ENCODE results near the gene PSMC2. TPM values are rescaled to one million over a fixed set of nuclear protein-coding genes. Genes with fewer than 3 reads are reported as not detected.
A peak's percentile ranks its signal among the peaks of the same experiment; 100 is the strongest.

PSMC2 gene
- total and polyA plus RNA-seq, 10 of the 15 experiments (the other 5 are each of a cell fraction or from before 2014, with no cell fraction given), result 117 to 347 (median 220) TPM

DNA sequence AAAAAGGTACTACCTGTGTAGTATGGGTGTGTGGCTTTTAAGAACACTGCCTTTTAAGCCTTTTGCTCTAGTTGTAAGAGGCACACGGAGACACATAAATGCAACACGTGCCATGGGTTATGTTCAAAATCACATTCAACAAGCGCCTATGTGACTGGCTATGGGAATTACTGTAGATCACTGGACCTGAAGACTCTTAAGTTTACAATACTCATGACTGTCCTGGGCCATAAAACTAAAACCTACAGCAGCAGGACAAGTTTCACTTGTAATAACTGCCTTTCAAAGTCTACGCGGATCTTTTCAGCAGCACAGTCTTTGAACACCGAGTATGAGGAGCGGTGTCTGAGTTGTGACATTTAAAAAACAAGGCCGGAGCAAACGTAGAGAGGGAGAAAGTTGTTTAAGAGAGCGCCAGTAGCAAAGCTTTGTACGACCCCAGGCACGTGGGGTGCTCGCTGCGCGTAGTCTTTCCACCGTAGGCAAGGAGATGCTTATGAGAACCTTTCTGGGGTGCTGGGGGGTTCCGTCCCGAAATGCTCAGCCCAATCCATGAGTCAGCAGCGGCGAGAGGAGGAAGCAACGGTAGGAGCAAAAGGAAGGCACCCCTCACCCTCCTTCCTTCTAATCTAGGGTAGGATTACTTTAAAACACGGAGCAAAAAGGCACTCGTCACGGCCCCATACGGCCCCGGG is 3.5 kb upstream of the PSMC2 start (continued):
- TF ChIP-seq, protein P1, sequence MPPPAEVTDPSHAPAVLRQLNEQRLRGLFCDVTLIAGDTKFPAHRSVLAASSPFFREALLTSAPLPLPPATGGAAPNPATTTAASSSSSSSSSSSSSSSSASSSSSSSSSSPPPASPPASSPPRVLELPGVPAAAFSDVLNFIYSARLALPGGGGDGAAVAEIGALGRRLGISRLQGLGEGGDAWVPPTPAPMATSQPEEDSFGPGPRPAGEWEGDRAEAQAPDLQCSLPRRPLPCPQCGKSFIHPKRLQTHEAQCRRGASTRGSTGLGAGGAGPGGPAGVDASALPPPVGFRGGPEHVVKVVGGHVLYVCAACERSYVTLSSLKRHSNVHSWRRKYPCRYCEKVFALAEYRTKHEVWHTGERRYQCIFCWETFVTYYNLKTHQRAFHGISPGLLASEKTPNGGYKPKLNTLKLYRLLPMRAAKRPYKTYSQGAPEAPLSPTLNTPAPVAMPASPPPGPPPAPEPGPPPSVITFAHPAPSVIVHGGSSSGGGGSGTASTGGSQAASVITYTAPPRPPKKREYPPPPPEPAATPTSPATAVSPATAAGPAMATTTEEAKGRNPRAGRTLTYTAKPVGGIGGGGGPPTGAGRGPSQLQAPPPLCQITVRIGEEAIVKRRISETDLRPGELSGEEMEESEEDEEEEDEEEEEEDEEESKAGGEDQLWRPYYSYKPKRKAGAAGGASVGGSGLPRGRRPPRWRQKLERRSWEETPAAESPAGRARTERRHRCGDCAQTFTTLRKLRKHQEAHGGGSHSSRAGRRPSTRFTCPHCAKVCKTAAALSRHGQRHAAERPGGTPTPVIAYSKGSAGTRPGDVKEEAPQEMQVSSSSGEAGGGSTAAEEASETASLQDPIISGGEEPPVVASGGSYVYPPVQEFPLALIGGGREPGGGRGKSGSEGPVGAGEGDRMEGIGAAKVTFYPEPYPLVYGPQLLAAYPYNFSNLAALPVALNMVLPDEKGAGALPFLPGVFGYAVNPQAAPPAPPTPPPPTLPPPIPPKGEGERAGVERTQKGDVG (CRISPR knock-in tag; IDR thresholded peaks at IDR 0.05), result no peak
- TF ChIP-seq POLR2AphosphoS5 (IDR thresholded peaks at IDR 0.05; ENCODE audit: low read length), result no peak
- TF ChIP-seq IKZF2 (IDR thresholded peaks at IDR 0.05), result no peak

DNA sequence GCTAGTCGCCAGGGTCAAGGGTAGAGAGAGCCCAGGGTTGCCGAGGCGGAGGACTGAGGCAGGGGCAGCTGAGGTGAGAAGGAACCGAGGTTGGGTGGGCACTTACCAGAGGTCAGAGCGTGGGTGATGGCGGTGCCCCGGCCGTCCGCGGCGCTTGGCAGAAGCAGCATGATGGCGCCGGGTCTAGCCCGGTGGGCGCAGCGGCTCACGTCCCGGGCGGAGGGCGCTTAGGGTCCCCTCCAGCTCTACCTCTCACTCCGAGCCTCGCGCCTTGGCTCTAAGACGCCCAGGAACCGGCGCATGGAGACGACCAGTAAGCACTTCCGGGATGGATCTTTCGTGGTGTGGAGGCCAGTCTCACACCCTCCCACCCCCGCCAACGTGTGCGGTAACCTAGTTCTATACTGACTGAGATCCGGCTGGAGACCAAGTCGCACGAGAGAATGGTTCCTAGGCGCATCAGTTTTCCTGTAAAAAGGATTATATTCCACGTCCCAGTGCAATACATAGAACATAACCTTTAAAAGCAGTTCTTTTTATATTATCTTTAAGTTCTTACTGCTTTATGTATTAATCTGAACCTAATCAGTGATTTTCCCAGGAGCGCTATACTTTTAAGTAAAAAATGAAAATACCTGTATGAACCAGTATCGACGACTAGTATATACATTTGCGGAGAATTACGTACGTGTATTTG is 2.8 kb upstream of the PSMC2 start, which contains the start of gene DNAJC2:
Gene DNAJC2, minus strand, starts transcription at position 315 of the 697 bp plus-strand sequence. Its CDS starts 145 bp downstream, at position 170.
- peak within 1 kb of the TSS; percentile 77 for H3K4me2 ChIP-seq (ENCODE audit: control insufficient read depth, insufficient read depth)
- peak; percentile 88 for FAIRE-seq
- in situ Hi-C loops (cut with MboI) (loop anchor here (25.0 kb wide), 1 partner anchor 1743 kb away; no protein-coding TSS in a partner anchor), intact Hi-C loops (cut with micrococcal nuclease; ENCODE audit: unreplicated experiment) (loop anchor here (1.0 to 10.0 kb wide), 3 partner anchors 47 to 200 kb away; partner anchors contain the start of genes NAPEPLD and PMPCB)
- H3K9ac ChIP-seq (ENCODE audit: control insufficient read depth, insufficient read depth, low read length), result peak within 1 kb of the TSS; percentile 92
- peak within 1 kb of the TSS; percentile 97 for H2AFZ ChIP-seq (ENCODE audit: control insufficient read depth, low read depth, low read length)
- H3K36me3 ChIP-seq (ENCODE audit: control insufficient read depth in 2 of 2, insufficient read depth in 2 of 2, low read length in 1 of 2), result peaks cover 0 to 13% of the 10 kb centered on the region in 2 experiments; a peak in 2 of 4 replicates
- peak; percentile 88 for ATAC-seq
- no TSS peak for BruUV-seq (replicated peaks)
- peaks cover 7% of the 10 kb centered on the region for H3K4me1 ChIP-seq (ENCODE audit: control insufficient read depth, insufficient read depth, low read length)
- H4K20me1 ChIP-seq (ENCODE audit: control insufficient read depth, insufficient read depth), result no peaks in the 10 kb centered on the region
- ChIA-PET POLR2A (no interaction called here), RAD21 (ENCODE audit: unreplicated experiment) (interaction anchor here (0.6 kb wide), 1 partner anchor 212 kb away, joined by 3 read pairs; no protein-coding TSS in a partner anchor), CTCF (interaction anchor here (1.3 to 1.5 kb wide), 2 partner anchors 15 to 48 kb away, joined by 3 read pairs; no protein-coding TSS in a partner anchor), SMC1A (ENCODE audit: uncharacterized antibody, unreplicated experiment) (no interaction called here)
- H3K79me2 ChIP-seq (ENCODE audit: control insufficient read depth, insufficient read depth, low read length), result peaks cover 72% of the 10 kb centered on the region
- H3K27ac ChIP-seq (ENCODE audit: control insufficient read depth, insufficient read depth), result peak within 1 kb of the TSS; percentile 87
- DNase-seq (ENCODE audit: low read depth, low spot score), result peak; percentile 69
- no peaks in the 10 kb centered on the region for H3K9me3 ChIP-seq (replicated peaks; ENCODE audit: control insufficient read depth, insufficient read depth, low read length)
- H3K27me3 ChIP-seq (replicated peaks in 1 of 2; ENCODE audit: control insufficient read depth in 2 of 2, insufficient read depth in 2 of 2, low read length in 1 of 2), result no peaks in the 10 kb centered on the region
- WGBS (ENCODE audit: insufficient coverage, insufficient replicate concordance, low lambda C conversion rate, missing lambda C conversion rate), result 12% methylated on average over 43 of the region's 43 CpGs
- peak within 1 kb of the TSS; percentile 83 for H3K4me3 ChIP-seq
- TF ChIP-seq NR2C1 (IDR thresholded peaks at IDR 0.05) (peak; percentile 92), E2F4 (IDR thresholded peaks at IDR 0.05; ENCODE audit: low read depth, low read length) (0 out of 2 replicates have a peak, but pooled peaks have one; percentile 31), CHD4 (IDR thresholded peaks at IDR 0.05) (no peak), TCF3 (IDR thresholded peaks at IDR 0.05; ENCODE audit: borderline replicate concordance, insufficient read depth, low read depth, low read length) (0 out of 2 replicates have a peak, but pooled peaks have one; percentile 27), DPF2 (IDR thresholded peaks at IDR 0.05) (peak; percentile 37; the same call in 1 of the 2 replicates), PAX5 (IDR thresholded peaks at IDR 0.05; ENCODE audit: borderline replicate concordance, low read depth, low read length) (0 out of 2 replicates have a peak, but pooled peaks have one; percentile 43), ZBTB11 (CRISPR knock-in tag; IDR thresholded peaks at IDR 0.05) (peak; percentile 92), CREM (IDR thresholded peaks at IDR 0.05; ENCODE audit: low read depth) (peak; percentile 87), POLR2AphosphoS2 (IDR thresholded peaks at IDR 0.05; ENCODE audit: low read depth, low read length) (peak; percentile 66; the same call in 1 of the 2 replicates), NR2F1 (conservative IDR thresholded peaks at IDR 0.05) (peak; percentile 90)
